Fibroblast of lung (primary cell): Measurements from ENCODE around the gene KIF6.

Experiments used
- EZH2 ChIP-seq: IDR thresholded peaks from 2 replicates; pipeline ENCODE4 v1.5.1; 2012; ENCODE audit warnings: low read length, control low read depth, mild to moderate bottlenecking; ENCODE audit errors: missing control alignments
- TF ChIP-seq, protein P1 (sequence below), 2 donors: IDR thresholded peaks in 1 of 2; conservative IDR thresholded peaks in 1 of 2; 1 replicate in 1 of 2; 2 replicates in 1 of 2; pipeline ENCODE4 v1.5.1; 2011 to 2012; ENCODE audit warnings: low read length in 2 of 2, control low read depth in 1 of 2, inconsistent platforms in 1 of 2, low read depth in 1 of 2, mild to moderate bottlenecking in 1 of 2

DNA sequence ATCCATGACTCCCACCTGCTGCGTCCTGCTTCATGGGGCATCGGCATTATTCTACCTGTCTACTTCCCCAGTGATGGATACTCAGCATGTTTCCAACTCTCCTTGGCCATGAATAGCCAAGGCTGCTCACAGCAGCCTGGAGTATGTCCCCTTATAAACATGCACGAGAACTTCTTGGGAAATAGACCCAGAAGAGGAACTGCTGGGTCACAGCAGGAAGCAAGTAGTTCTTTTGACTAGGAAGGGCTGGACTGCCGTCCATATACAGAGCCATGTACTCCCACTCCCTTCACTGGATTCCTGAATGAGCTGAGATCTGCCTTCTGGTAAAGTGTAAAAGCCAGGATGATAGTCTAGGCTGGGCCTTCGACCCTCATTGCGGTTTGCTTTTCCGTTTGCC lies 296.4 kb downstream of the KIF6 start:
- TF ChIP-seq, protein P1, sequence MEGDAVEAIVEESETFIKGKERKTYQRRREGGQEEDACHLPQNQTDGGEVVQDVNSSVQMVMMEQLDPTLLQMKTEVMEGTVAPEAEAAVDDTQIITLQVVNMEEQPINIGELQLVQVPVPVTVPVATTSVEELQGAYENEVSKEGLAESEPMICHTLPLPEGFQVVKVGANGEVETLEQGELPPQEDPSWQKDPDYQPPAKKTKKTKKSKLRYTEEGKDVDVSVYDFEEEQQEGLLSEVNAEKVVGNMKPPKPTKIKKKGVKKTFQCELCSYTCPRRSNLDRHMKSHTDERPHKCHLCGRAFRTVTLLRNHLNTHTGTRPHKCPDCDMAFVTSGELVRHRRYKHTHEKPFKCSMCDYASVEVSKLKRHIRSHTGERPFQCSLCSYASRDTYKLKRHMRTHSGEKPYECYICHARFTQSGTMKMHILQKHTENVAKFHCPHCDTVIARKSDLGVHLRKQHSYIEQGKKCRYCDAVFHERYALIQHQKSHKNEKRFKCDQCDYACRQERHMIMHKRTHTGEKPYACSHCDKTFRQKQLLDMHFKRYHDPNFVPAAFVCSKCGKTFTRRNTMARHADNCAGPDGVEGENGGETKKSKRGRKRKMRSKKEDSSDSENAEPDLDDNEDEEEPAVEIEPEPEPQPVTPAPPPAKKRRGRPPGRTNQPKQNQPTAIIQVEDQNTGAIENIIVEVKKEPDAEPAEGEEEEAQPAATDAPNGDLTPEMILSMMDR (conservative IDR thresholded peaks at IDR 0.05 in 1 of 2, IDR thresholded peaks at IDR 0.05 in 1 of 2; ENCODE audit: low read depth in 1 of 2, low read length in 2 of 2): no peak
- no peak for TF ChIP-seq EZH2
